ENCODE measurements around the gene OTOP3.
A peak's percentile ranks its signal among the peaks of the same experiment; 100 is the strongest.

Gene OTOP3

GRCh38 chr17:74970395-74970794 lies 34.7 kb downstream of the OTOP3 start:
- H3K4me3 ChIP-seq (ENCODE audit: low read length), result no peak overlapping the region
- TF ChIP-seq ZNF274 (IDR thresholded peaks at IDR 0.05; ENCODE audit: low read depth, low read length), result no peak

- TF ChIP-seq ZNF274 (IDR thresholded peaks at IDR 0.05; ENCODE audit: low read depth, low read length), result no peak
- H3K4me3 ChIP-seq (ENCODE audit: low read length), result no peak overlapping the region
Observed at GRCh38 chr17:74971069-74971841, 35.6 kb downstream of the OTOP3 start.

- H3K4me3 ChIP-seq (ENCODE audit: low read length), result no peak overlapping the region
Observed at GRCh38 chr17:74971842-74972106, 36.1 kb downstream of the OTOP3 start.

GRCh38 chr17:74972107-74972972 lies 36.6 kb downstream of the OTOP3 start, which contains the start of gene HID1:
Gene HID1 (minus strand): TSS chr17:74972759. CDS start chr17:74972656, 103 bp downstream.
- H3K4me3 ChIP-seq (ENCODE audit: low read length), result peak within 1 kb of the TSS; percentile 33; the same call in 1 of the 2 replicates
- TF ChIP-seq ZNF274 (IDR thresholded peaks at IDR 0.05; ENCODE audit: low read depth, low read length), result no peak

More at GRCh38 chr17:74971842-74972106, 36.1 kb downstream of the OTOP3 start:
- TF ChIP-seq ZNF274 (IDR thresholded peaks at IDR 0.05; ENCODE audit: low read depth, low read length), result no peak

- TF ChIP-seq ZNF274 (IDR thresholded peaks at IDR 0.05; ENCODE audit: low read depth, low read length), result no peak
- H3K4me3 ChIP-seq (ENCODE audit: low read length), result no peak overlapping the region; the same call in 1 of the 2 replicates
Observed at GRCh38 chr17:74972973-74973328, 37.3 kb downstream of the OTOP3 start.

GRCh38 chr17:74975943-74976342 lies 40.2 kb downstream of the OTOP3 start:
- H3K4me3 ChIP-seq (ENCODE audit: low read length), result no peak overlapping the region
- no peak for TF ChIP-seq ZNF274 (IDR thresholded peaks at IDR 0.05; ENCODE audit: low read depth, low read length)

GRCh38 chr17:74977802-74978201 lies 42.1 kb downstream of the OTOP3 start:
- TF ChIP-seq ZNF274 (IDR thresholded peaks at IDR 0.05; ENCODE audit: low read depth, low read length), result no peak
- H3K4me3 ChIP-seq (ENCODE audit: low read length), result no peak overlapping the region

GRCh38 chr17:74978240-74978639 lies 42.5 kb downstream of the OTOP3 start:
- no peak overlapping the region for H3K4me3 ChIP-seq (ENCODE audit: low read length)
- TF ChIP-seq ZNF274 (IDR thresholded peaks at IDR 0.05; ENCODE audit: low read depth, low read length), result no peak

GRCh38 chr17:74979408-74980146 lies 43.9 kb downstream of the OTOP3 start:
- H3K4me3 ChIP-seq (ENCODE audit: low read length), result no peak overlapping the region
- TF ChIP-seq ZNF274 (IDR thresholded peaks at IDR 0.05; ENCODE audit: low read depth, low read length), result no peak

- TF ChIP-seq ZNF274 (IDR thresholded peaks at IDR 0.05; ENCODE audit: low read depth, low read length), result no peak
- peak overlapping the region; percentile 56; the same call in 1 of the 2 replicates for H3K4me3 ChIP-seq (ENCODE audit: low read length)
Observed at GRCh38 chr17:74981318-74981978, 45.8 kb downstream of the OTOP3 start.

GRCh38 chr17:74981979-74982662 lies 46.4 kb downstream of the OTOP3 start:
- no peak for TF ChIP-seq ZNF274 (IDR thresholded peaks at IDR 0.05; ENCODE audit: low read depth, low read length)

GRCh38 chr17:74982663-74983313 lies 47.1 kb downstream of the OTOP3 start:
- H3K4me3 ChIP-seq (ENCODE audit: low read length), result peak overlapping the region; percentile 56; the same call in 1 of the 2 replicates

More at GRCh38 chr17:74981979-74982662, 46.4 kb downstream of the OTOP3 start:
- peak overlapping the region; percentile 56; the same call in 1 of the 2 replicates for H3K4me3 ChIP-seq (ENCODE audit: low read length)

- TF ChIP-seq ZNF274 (IDR thresholded peaks at IDR 0.05; ENCODE audit: low read depth, low read length), result no peak
Observed at GRCh38 chr17:74986206-74986576, 50.5 kb downstream of the OTOP3 start.

More at GRCh38 chr17:74986206-74986576, 50.5 kb downstream of the OTOP3 start:
- H3K4me3 ChIP-seq (ENCODE audit: low read length), result no peak overlapping the region

Measured in GM08714 (cell line).